H1 (cell line): Measurements from ENCODE around the gene GNG12. TPM values are rescaled to one million over a fixed set of nuclear protein-coding genes. Genes with fewer than 3 reads are reported as not detected.

Experiments used
- CHD1 ChIP-seq: IDR thresholded peaks from 2 replicates; pipeline ENCODE4 v1.6.1; 2012; ENCODE audit warnings: low read depth, low read length, improper control_type of control experiment
- CHD2 ChIP-seq: IDR thresholded peaks from 2 replicates; pipeline ENCODE4 v1.6.1; 2012; ENCODE audit warnings: low read length, improper control_type of control experiment
- CTBP2 ChIP-seq: IDR thresholded peaks from 2 replicates; pipeline ENCODE4 v1.7.0; 2011; ENCODE audit warnings: borderline replicate concordance, mild to moderate bottlenecking, moderate library complexity, mixed read lengths, low read length; ENCODE audit not compliant: insufficient read depth, insufficient read length
- JUN ChIP-seq: IDR thresholded peaks from 2 replicates; pipeline ENCODE4 v1.6.1; 2011; ENCODE audit warnings: low read depth, mild to moderate bottlenecking, improper control_type of control experiment, low read length
- USF2 ChIP-seq: IDR thresholded peaks from 2 replicates; pipeline ENCODE4 v1.6.1; 2011; ENCODE audit warnings: low read length, improper control_type of control experiment
- polyA plus RNA-seq, 7 experiments: library from polyadenylated mRNA; depleted of rRNA in 3 of 7; stranded (reverse) in 5 of 7; unstranded in 2 of 7; fragments of >200 nt in 5 of 7; fragments of 200-250 nt in 2 of 7; gene quantifications; 1 replicate in 5 of 7; 2 replicates in 1 of 7; 4 replicates in 1 of 7; pipeline versions ENCODE4 v1.2.1 to v1.2.3, GENCODE V29; 2011 to 2013; ENCODE audit warnings: missing spikeins in 2 of 7, mixed read lengths in 2 of 7
- total RNA-seq: library from RNA; stranded (reverse); fragmentation: NEBNext Ultra II Directional; extraction: Animal tissue kit (Norgen Biotek cat#: 25700); gene quantifications from 2 replicates; pipeline ENCODE4 v1.2.1, GENCODE V29; 2021

The GNG12 gene
- total and polyA plus RNA-seq, 2 of the 8 experiments (the other 6 are each of a cell fraction or from before 2014, with no cell fraction given), result 11.4 to 35.8 TPM

- TF ChIP-seq CHD2, result no peak
- no peak for TF ChIP-seq JUN
- TF ChIP-seq CHD1, result no peak
- no peak for TF ChIP-seq CTBP2
- no peak for TF ChIP-seq USF2
These were observed 159.6 kb downstream of the GNG12 start (continued) for GRCh38 chr1:67673468-67674201.
